Loucy (cell line): ENCODE measurements around the gene P2RX1.

Experiments used
- H2AFZ ChIP-seq: fragments of 200-600 bp; sonication (generic); 2 replicates; pipeline ENCODE4 v1.6.0; 2016; ENCODE audit warnings: antibody characterized with exemption, mild to moderate bottlenecking, low read length, moderate library complexity
- H3F3A ChIP-seq: fragments of 200-600 bp; 2 replicates; pipeline ENCODE4 v1.6.0; 2016; ENCODE audit warnings: antibody characterized with exemption, low read depth, mild to moderate bottlenecking
- H3K27me3 ChIP-seq: fragments of 200-600 bp; sonication (generic); 2 replicates; pipeline ENCODE4 v1.6.1; 2014; ENCODE audit warnings: low read length, mild to moderate bottlenecking; ENCODE audit not compliant: insufficient read depth, poor library complexity, severe bottlenecking
- H3K36me3 ChIP-seq: fragments of 200-600 bp; sonication (generic); 2 replicates; pipeline ENCODE4 v1.6.1; 2016; ENCODE audit warnings: low read length; ENCODE audit not compliant: insufficient read depth
- H3K4me1 ChIP-seq: fragments of 200-600 bp; sonication (generic); 2 replicates; pipeline ENCODE4 v1.5.1; 2014; ENCODE audit warnings: low read length, mild to moderate bottlenecking; ENCODE audit not compliant: insufficient read depth, poor library complexity, severe bottlenecking
- H3K4me2 ChIP-seq: fragments of 200-600 bp; sonication (generic); 2 replicates; pipeline ENCODE4 v1.6.0; 2014; ENCODE audit warnings: antibody characterized with exemption, low read length, low read depth, mild to moderate bottlenecking; ENCODE audit not compliant: poor library complexity, severe bottlenecking
- H3K4me3 ChIP-seq: fragments of 200-600 bp; sonication (generic); 2 replicates; pipeline ENCODE4 v1.5.1; 2014; ENCODE audit warnings: low read length, mild to moderate bottlenecking, mixed read lengths; ENCODE audit not compliant: poor library complexity, severe bottlenecking
- H3K79me2 ChIP-seq: fragments of 200-600 bp; sonication (generic); 2 replicates; pipeline ENCODE4 v1.6.1; 2014; ENCODE audit warnings: low read length; ENCODE audit not compliant: insufficient read depth
- H3K9ac ChIP-seq: fragments of 200-600 bp; sonication (generic); 2 replicates; pipeline ENCODE4 v1.6.0; 2014; ENCODE audit warnings: mild to moderate bottlenecking, low read depth, low read length, moderate library complexity; ENCODE audit not compliant: poor library complexity, severe bottlenecking
- H3K9me2 ChIP-seq: fragments of 200-600 bp; sonication (generic); replicated peaks from 2 replicates; pipeline ENCODE4 v1.6.1; 2016; ENCODE audit warnings: low read depth, low read length, mixed read lengths
- H3K9me3 ChIP-seq: fragments of 200-600 bp; sonication (generic); 2 replicates; pipeline ENCODE4 v1.6.1; 2014; ENCODE audit warnings: mild to moderate bottlenecking, antibody characterized with exemption, low read length, low read depth; ENCODE audit not compliant: insufficient read depth
- H4K20me1 ChIP-seq: fragments of 200-600 bp; sonication (generic); 2 replicates; pipeline ENCODE4 v1.6.0; 2014; ENCODE audit warnings: antibody characterized with exemption, low read length, mild to moderate bottlenecking; ENCODE audit not compliant: insufficient read depth, poor library complexity, severe bottlenecking
- EZH2phosphoT487 ChIP-seq: fragments of 200-600 bp; IDR thresholded peaks from 2 replicates; pipeline ENCODE4 v1.6.1; 2018; ENCODE audit warnings: antibody characterized with exemption, mild to moderate bottlenecking, moderate library complexity, borderline replicate concordance
- TF ChIP-seq, protein P1 (sequence below): fragments of 200-600 bp; sonication (generic); conservative IDR thresholded peaks from 2 replicates; pipeline ENCODE4 v1.5.1; 2014; ENCODE audit warnings: mild to moderate bottlenecking, antibody characterized with exemption, low read length

Gene P2RX1

DNA sequence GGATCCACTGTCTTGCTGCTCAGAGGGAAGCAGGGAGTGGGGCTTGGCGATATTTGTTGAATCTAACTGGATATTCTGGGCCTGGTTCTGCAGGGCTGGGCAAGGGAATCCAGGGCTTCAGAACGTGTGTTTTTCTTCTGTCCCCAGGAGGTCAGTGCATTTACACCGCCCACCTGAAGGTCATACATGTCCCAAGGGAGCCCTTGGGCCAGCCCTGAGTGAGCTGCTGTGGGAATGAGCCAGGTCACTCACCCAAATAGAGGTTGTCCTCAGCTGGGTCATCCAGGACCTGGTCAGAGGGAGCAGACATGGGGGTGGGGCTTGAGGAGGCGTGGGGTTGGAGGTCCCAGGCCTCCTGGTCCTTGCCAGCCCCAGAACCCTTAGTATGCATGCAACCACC is 34.0 kb downstream of the P2RX1 start:
- Histone ChIP-seq H3K4me1 (peaks cover 12% of the 10 kb centered on the region), H3K36me3 (no peaks in the 10 kb centered on the region), H3K27me3 (no peaks in the 10 kb centered on the region), H3F3A (no peaks in the 10 kb centered on the region), H3K4me3 (no peak overlapping the region), H2AFZ (no peak overlapping the region), H4K20me1 (no peaks in the 10 kb centered on the region), H3K9ac (no peak overlapping the region), H3K79me2 (no peaks in the 10 kb centered on the region), H3K9me2 (no peaks in the 10 kb centered on the region), H3K9me3 (no peaks in the 10 kb centered on the region), H3K4me2 (no peak overlapping the region)
- TF ChIP-seq EZH2phosphoT487: no peak
- TF ChIP-seq, protein P1, sequence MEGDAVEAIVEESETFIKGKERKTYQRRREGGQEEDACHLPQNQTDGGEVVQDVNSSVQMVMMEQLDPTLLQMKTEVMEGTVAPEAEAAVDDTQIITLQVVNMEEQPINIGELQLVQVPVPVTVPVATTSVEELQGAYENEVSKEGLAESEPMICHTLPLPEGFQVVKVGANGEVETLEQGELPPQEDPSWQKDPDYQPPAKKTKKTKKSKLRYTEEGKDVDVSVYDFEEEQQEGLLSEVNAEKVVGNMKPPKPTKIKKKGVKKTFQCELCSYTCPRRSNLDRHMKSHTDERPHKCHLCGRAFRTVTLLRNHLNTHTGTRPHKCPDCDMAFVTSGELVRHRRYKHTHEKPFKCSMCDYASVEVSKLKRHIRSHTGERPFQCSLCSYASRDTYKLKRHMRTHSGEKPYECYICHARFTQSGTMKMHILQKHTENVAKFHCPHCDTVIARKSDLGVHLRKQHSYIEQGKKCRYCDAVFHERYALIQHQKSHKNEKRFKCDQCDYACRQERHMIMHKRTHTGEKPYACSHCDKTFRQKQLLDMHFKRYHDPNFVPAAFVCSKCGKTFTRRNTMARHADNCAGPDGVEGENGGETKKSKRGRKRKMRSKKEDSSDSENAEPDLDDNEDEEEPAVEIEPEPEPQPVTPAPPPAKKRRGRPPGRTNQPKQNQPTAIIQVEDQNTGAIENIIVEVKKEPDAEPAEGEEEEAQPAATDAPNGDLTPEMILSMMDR: no peak

GRCh38 chr17:3880983-3881382 is 35.3 kb downstream of the P2RX1 start:
- H3K27me3 ChIP-seq: no peaks in the 10 kb centered on the region
- H3K9me2 ChIP-seq: no peaks in the 10 kb centered on the region
- no peak overlapping the region for H2AFZ ChIP-seq
- peaks cover 3% of the 10 kb centered on the region for H3K4me1 ChIP-seq
- no peaks in the 10 kb centered on the region for H3K36me3 ChIP-seq
- no peak overlapping the region for H3K4me3 ChIP-seq
- H3K79me2 ChIP-seq: no peaks in the 10 kb centered on the region
- H3K4me2 ChIP-seq: no peak overlapping the region
- no peaks in the 10 kb centered on the region for H3F3A ChIP-seq
- no peaks in the 10 kb centered on the region for H4K20me1 ChIP-seq
- no peak for TF ChIP-seq EZH2phosphoT487
- TF ChIP-seq, protein P1: no peak
- H3K9me3 ChIP-seq: no peaks in the 10 kb centered on the region
- H3K9ac ChIP-seq: no peak overlapping the region

GRCh38 chr17:3879591-3880417 is 36.5 kb downstream of the P2RX1 start:
- no peaks in the 10 kb centered on the region for H3K9me2 ChIP-seq
- H3K4me1 ChIP-seq: peaks cover 3% of the 10 kb centered on the region
- no peaks in the 10 kb centered on the region for H3K9me3 ChIP-seq
- H3K79me2 ChIP-seq: no peaks in the 10 kb centered on the region
- no peak overlapping the region for H2AFZ ChIP-seq
- no peak overlapping the region for H3K9ac ChIP-seq
- H3K27me3 ChIP-seq: no peaks in the 10 kb centered on the region
- no peak for TF ChIP-seq EZH2phosphoT487
- TF ChIP-seq, protein P1: no peak
- H3F3A ChIP-seq: no peaks in the 10 kb centered on the region
- H3K4me2 ChIP-seq: no peak overlapping the region
- no peaks in the 10 kb centered on the region for H3K36me3 ChIP-seq
- H3K4me3 ChIP-seq: no peak overlapping the region
- no peaks in the 10 kb centered on the region for H4K20me1 ChIP-seq
